Measurements from ENCODE around the gene CMTR1. TPM values are rescaled to one million over a fixed set of nuclear protein-coding genes. Genes with fewer than 3 reads are reported as not detected.
"Not testable (repeated sequence)": the region's sequence is repeated elsewhere in the genome, so short reads cannot be mapped to it uniquely, and the experiment has no call there.

The CMTR1 gene, protein sequence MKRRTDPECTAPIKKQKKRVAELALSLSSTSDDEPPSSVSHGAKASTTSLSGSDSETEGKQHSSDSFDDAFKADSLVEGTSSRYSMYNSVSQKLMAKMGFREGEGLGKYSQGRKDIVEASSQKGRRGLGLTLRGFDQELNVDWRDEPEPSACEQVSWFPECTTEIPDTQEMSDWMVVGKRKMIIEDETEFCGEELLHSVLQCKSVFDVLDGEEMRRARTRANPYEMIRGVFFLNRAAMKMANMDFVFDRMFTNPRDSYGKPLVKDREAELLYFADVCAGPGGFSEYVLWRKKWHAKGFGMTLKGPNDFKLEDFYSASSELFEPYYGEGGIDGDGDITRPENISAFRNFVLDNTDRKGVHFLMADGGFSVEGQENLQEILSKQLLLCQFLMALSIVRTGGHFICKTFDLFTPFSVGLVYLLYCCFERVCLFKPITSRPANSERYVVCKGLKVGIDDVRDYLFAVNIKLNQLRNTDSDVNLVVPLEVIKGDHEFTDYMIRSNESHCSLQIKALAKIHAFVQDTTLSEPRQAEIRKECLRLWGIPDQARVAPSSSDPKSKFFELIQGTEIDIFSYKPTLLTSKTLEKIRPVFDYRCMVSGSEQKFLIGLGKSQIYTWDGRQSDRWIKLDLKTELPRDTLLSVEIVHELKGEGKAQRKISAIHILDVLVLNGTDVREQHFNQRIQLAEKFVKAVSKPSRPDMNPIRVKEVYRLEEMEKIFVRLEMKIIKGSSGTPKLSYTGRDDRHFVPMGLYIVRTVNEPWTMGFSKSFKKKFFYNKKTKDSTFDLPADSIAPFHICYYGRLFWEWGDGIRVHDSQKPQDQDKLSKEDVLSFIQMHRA
- total RNA-seq = 34.0 and 35.1 TPM in 2 replicates
- polyA plus RNA-seq (2012) = 34.5 TPM

DNA sequence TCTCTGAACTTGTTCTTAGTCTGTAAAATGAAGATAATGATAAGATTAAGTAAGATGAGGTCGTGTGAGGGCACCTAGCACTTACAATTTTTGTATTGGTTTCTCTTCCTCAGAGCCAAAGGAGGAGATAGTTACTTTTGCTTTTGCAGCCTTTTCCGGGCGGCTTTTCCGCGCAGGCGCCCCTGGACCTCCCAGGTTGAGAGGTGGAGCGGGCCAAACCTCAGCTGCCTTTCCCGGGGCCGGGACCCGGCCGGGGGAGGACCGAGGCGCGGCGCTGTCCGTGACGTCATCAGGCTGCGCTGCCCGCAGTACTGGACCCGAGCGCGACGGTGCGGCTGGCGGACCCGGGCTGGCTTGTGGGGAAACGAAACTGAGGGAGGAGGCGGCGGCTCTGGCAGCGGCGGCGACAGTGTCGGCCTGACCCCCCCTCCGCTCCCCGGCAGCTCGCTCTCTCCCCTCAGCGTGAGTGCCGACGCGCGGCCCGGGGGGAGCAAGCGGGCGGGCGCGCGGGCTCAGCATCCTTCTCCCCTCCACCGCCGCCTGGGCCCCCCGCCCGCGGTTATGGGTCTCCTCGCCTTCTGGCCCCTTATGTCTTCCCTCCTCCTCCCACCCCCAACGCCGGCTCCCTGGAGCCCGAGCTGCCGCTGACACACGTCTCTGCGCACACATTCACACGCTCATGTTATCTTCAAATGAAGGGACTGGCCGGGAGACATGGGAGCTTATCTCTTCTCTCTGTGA is at the start of gene CMTR1:
Gene CMTR1 (plus strand): TSS at position 306 of the 741 bp plus-strand sequence. CDS start 2,409 bp downstream, outside the sequence.
- DNase-seq (ENCODE audit: low read depth) = peak; percentile 92

DNA sequence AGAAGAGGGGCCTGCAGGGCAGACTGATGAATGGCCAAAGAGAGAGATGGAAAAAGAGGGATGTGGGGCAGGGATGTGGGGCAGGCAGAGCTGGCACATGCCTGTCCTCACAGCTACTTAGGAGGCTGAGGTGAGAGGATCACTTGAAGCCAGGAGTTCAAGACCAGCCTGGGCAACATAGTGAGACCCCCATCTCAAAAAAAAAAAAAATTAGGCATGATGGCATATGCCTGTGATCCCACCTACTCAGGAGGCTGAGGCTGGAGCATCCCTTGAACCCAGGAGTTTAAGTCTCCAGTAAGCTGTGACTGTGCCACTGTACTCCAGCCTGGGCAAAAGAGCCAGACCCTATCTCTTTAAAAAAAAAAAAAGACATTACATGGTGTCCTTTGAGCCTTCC is 44.4 kb upstream of the CMTR1 start:
- no peak for DNase-seq (ENCODE audit: low read depth)

DNA sequence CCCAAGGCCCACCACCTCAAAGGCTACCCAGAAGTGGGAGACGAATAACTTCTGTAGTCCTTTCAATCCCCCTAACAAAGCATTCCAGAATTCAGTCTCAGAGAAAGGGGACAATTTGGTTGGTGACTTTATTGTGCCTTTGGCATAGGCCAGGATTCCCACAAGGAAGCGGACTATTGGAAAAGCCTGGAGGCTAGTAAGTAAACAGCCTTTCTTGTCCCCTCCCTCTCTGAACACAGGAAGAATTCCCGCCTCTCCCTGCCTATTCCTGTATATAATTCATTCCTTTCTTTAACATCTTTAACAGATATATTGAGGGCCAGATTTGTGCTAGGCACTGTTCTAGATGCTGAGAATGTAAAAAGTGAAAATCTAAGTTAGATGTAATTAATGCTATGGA is 43.2 kb upstream of the CMTR1 start:
- DNase-seq (ENCODE audit: low read depth) = no peak

DNA sequence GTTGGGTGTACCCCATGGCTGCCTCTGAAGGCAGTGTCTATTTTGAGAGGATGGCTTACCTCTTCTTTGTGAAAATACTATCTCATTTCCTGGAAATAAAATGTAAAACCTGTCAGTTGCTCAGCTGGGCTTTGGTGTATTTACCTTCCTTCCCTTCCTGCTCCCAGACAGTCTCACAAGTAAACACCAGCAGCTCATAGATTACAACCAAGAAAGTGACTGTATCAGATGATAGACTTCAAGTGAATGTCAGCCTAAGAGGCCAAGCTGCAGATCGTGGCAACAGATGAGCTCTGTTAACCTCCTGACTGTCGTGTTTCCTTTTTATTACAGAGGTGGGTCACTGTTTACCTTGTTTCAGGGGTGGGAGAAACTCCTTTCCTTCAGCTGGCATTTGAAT is 41.9 kb upstream of the CMTR1 start:
- DNase-seq (ENCODE audit: low read depth) = no peak

DNA sequence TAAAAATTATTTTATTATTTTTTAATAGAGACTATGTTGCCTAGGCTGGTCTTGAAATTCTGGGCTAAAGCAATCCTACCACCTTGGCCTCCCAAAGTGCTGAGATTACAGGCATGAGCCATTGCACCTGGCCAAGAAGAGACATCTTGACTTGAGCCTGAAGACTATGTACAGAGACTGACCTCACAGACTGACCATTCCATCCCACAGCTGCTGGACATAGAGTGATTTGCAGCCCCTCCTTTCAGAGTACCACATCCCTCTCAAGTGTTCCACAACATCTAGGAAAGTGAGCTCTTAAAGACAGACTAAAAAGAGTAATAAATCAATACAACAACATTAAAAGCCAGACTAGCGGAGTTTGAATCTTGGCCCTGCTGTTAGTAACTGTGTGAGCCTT is 40.2 kb upstream of the CMTR1 start:
- peak; percentile 64 for DNase-seq (ENCODE audit: low read depth)

DNA sequence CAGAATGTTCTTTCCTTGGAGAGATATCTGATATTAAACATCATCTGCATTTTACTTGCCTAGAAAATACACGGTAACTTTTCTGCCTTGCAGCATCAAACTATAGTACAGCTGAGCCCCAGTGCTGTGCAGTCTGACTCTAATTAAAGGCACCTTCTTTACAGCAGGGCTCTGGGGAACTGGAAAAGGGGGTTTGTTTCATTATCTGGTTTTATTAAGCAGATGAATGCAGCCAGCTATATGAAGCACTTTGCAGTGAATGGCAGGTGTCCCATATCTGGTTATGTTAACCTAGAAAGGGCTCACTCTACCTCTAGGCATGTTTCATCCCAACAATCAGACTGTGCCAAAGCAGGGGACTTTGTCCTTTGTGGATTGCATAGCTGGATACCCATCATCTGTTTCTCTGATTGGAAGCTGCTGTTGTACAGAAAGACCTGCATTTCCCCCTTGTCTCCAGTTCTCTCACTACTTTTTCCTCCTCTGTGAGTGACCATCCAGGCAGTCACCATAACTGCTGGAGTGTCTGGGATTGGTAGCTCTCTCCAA is 39.6 kb upstream of the CMTR1 start:
- DNase-seq (ENCODE audit: low read depth) = no peak

DNA sequence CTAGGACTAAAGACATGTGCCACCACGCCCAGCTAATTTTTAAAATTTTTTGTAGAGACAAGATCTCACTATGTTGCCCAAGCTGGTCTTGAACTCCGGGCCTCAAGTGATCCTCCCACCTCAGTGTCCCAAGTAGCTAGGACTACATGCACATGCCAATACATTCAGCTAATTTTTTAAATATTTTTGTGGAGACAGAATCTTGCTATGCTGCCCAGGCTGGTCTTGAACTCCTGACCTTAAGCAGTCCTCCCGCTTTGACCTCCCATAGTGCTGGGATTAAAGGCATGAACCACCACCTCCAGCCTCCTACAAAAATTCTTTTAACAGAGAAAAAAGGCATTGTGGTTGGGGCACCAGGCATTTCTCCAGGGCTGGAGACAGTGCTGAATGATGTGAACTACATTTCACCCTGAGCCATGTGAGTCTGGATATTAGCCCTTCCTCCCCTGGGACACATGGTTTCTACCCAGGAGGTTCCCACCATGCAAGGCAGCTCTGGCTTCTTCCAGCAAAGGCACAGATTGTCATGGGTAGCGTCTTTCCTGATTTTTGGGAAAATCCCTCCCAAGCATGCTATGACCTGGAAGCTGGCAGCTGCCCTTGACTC is 36.3 kb upstream of the CMTR1 start:
- DNase-seq (ENCODE audit: low read depth) = peak; percentile 61

DNA sequence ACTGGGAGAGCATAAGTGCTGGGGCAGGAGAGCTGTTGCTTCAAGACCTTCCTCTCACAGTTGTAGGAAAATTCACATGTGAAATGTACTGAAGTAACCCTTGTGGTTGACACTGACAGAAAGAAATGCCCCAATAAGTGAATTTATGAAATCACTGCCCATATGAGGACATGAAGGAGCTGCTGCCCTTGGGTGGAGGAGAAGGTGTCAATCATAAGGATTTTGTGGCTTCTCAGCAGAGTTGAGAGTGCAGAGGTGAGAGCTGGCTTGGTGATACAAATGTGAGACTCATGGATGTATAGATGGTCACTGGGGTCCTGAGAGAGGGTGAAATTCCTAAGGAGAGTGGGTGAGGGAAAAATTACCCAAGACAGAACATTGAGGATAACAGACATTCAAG is 33.9 kb upstream of the CMTR1 start:
- DNase-seq (ENCODE audit: low read depth) = no peak

DNA sequence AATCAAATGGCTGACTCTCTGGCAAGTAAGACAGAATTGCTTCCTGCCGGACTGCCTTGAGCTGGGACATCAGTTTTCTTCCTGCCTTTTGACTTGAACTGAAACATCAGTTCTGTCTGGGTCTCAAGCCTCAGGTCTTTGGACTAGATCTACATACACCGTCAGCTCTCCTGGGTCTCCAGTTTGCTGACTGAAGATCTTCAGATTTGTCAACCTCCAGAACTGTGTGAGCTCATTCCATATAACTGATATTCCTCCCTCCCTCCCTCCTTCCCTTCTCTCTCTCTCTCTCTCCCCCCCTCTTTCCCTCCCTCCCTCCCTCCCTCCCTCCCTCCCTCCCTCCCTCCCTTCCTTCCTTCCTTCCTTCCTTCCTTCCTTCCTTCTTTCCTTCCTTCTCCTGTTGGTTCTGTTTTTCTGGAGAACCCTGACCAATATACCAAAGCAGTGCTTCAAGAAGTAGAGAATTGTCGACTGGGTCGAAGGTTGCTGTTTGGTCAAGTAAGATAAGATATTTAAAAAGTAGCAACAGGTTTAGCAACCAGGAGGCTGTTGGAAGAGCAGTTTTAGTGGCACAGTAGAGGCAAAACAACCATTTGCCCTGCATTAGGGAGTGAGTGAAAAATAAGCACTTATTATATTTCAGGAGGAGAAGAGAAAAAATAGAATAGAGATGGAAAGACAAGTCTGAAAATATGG is 33.1 kb upstream of the CMTR1 start:
- no peak for DNase-seq (ENCODE audit: low read depth)

DNA sequence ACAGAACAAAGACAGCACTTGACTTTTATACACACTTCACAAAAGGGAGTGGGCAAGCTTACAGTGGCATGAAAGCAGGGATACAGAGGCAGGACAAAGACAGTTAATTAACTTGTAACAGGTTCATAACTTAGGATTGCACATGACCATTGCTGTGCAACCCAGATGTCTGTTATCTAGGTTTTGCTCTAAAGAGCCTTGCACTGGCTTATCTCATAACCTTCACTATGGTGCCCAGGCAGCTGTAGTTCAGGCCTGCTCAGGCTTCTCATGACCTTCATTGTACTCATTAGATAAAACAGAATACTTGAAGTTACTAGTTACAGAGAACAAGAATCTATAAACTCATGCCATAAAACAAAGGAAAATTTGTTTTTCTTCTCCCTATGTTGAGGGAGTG is 31.4 kb upstream of the CMTR1 start:
- DNase-seq (ENCODE audit: low read depth) = not testable (repeated sequence)

DNA sequence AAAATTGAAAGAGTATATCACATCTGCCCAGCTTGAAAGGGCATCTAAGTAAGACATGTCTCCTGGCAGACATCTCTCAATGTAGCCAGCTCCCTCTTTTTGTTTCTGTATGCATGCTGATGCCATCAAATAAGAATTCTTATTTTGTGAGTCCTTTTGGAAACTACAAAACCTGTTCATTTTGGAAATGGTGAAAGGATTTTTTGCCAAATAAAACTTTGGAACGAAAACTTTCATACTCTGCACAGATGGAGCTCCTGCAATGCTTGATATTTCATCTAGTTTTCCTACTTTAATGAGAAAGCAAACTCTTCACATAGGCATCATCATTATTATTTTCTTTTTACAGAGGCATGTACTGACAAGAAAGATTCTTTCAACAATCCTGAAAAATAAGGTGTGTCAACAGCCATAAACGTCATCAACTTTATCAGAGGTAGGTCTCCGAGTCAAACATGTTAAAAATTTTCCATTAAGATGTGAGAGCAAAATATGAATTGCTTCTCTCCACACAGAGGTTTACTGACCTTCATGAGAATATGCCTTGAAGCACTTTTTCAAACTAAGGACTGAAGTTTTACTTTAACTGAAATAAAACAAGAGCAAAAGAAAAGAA is 26.2 kb upstream of the CMTR1 start:
- DNase-seq (ENCODE audit: low read depth) = no peak

DNA sequence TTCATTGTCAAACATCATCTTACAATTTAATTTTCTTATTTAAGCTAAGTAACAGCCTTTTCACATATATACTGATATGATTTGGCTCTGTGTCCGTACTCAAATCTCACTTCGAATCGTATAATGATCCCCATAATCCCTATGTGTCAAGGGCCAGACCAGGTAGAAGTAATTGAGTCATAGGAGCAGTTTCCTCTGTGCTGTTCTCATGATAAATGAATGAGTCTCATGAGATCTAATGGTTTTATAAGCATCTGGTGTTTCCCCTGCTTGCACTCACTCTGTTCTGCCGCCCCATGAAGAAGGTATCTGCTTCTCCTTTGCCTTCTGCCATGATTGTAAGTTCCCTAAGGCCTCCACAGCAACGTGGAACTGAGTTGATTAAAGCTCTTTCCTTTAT is 25.1 kb upstream of the CMTR1 start:
- DNase-seq (ENCODE audit: low read depth) = no peak

DNA sequence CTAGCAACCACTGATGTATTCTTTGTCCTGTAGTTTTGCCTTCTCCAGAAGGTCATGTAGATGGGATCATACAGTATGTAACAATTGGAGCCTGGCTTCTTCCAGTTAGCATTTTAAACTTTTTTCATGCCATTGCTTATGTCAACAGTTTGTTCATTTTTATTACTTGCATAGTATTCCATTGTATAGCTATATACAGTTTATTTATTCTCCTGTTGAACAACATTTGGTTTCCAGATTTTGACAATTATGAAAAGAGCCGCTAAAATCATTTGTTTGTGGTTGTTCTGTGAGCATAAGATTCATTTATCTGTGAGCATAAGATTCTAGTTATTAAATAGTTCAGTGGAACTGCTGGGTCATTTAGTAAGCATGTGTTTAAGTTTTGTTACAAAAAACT is 23.5 kb upstream of the CMTR1 start:
- DNase-seq (ENCODE audit: low read depth) = no peak

DNA sequence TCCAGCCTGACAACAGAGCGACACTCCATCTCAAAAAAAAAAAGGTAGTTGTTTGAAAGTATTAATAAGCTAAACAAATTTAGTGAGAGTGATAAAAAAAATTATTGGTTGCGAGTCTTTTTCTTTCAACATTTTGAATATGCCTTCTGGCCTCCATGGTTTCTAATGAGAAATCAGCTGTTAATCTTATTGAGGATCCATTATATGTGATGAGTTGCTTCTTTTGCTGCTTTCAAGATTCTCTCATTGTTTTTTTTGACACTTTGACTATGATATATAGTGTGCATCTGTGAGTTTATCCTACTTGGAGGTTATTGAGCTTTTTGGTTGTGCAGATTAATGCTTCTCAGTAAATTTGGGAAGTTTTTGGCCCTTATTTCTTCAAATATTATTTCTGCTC is 15.6 kb upstream of the CMTR1 start:
- DNase-seq (ENCODE audit: low read depth) = no peak

DNA sequence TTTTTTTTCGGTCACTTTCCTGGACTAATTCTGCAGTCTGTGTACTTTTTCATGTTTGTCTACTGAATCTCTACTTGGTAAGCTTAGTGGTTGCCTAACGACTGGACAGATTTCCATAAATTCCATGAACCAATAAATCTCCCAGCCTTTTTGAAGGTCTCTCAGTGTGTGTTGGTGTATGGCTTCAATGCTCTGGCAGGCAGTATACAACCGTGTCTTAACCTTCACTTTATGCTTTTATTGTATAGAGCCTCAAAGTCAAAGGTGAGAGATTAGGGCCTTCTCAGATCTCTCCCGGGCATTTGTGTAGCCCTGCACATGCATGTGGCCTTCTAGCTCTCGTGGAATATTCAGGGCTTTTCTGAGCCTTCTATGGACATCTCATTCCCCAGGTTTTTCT is 14.3 kb upstream of the CMTR1 start:
- DNase-seq (ENCODE audit: low read depth) = no peak

DNA sequence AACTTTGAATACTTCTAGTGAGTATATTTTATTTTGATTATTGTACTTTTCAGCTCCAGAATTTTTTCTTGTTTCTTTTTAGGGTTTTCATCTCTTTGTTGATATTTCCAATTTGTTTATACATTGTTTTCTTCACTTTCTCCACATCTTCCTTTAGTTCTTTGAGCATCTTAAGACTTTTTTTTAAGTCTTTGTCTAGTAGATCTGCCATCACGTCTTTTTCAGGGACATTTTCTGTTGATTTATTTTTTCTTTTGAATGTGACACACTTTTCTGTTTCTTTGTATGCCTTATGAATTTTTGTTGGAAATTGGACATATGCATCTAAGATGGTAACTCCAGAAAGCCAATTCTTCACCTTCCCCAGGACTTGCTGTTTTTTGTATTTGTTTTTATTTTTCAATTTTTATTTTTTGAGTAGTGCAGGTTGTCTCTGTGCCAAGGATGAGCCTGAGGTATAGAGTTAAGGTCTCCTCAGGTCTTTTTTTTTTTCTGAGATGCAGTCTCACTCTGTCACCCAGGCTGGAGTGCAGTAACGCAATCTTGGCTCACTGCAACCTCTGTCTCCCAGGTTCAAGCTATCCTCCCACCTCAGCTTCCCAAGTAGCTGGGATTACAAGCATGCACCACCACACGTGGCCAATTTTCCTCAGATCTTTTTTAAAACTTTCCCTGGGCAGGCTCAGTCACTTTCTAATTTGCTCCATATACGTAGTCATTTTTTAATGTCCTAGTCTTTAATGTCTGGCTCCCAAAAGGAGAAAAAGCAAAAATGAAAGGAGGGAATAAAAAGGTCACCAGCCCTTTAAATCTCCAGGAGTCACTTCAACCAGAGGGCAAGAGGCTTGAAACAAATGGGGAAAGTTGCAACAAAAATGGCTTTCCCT is 6.7 kb upstream of the CMTR1 start:
- no peak for DNase-seq (ENCODE audit: low read depth)

DNA sequence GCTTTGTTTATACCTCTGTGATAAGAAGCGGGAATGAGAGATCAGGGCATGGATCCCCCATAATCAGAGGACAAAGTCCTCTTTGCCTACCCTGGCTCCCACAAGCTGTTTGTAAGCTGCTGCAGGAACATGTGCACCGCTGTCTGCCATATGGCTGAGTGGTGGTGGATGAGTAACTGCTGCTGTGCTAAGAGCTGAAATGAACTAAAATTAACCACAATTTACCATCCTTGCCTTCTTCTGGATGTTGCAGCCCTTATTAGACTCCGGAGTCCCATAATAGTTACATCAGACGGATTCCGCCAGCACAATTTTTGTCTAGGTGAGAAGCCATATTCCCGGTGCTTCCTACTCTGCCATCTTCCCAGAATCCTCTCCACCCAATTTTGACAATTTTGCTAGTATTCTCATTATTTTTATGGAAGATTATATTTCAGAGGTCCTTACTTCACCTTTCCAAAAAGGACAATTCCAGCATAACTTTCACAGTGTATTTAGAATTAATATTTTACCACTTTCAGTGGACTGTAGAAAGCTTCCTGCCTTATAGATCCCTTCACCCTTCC is 6.0 kb upstream of the CMTR1 start:
- no peak for DNase-seq (ENCODE audit: low read depth)

DNA sequence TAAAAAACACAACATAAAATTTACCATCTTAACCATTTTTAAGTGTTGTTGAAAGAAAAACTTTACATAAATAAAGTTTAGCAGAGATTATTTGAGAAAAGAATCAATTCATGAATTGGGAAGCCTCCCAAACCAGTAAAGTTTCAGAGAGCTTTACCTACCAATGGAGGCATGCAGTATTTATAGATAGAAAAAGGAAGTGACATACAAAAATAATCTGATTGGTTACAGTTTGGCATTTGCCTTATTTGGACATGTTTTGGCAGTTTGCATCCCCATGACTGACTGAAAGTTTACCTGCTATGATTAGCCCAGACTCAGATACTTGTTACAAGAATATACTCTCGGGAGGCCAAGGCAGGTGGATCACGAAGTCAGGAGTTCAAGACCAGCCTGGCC is 3.7 kb upstream of the CMTR1 start:
- DNase-seq (ENCODE audit: low read depth) = no peak

DNA sequence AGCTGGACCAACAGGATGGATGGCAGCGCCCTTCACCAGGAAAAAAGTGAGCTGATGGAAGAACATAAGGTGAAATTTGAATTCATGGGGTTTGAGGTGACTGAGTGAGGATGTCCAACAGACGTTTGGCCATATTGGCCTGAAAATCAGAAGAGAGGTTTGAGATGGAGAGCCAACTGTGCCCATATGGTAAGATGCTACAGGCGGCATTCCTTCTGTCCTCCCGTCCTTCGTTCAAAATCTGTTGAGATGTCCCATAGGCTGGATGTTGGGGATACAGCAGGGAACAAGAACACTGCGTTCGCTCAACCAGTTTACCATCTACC is 468 bp upstream of the CMTR1 start:
- no peak for DNase-seq (ENCODE audit: low read depth)

Data from myocyte (in vitro differentiated cells).